H9 (cell line): ENCODE measurements around the gene RNF125. TPM values are rescaled to one million over a fixed set of nuclear protein-coding genes. Genes with fewer than 3 reads are reported as not detected.

Source experiments
- DNase-seq: peaks from one replicate; pipeline ENCODE4 v3.0.0-alpha.2; 2017
- H2AFZ ChIP-seq: one replicate; pipeline ENCODE4 v1.6.1; 2013; ENCODE audit warnings: mild to moderate bottlenecking, low read length, control low read depth, moderate library complexity
- H2AK5ac ChIP-seq: 2 replicates; pipeline ENCODE4 v1.6.1; 2013; ENCODE audit warnings: low read length, control low read depth, mixed read lengths; ENCODE audit not compliant: insufficient read length
- H2BK120ac ChIP-seq: one replicate; pipeline ENCODE4 v1.6.1; 2013; ENCODE audit warnings: low read depth, mild to moderate bottlenecking, low read length, control low read depth, inconsistent platforms; ENCODE audit not compliant: poor library complexity, severe bottlenecking
- H2BK12ac ChIP-seq: 2 replicates; pipeline ENCODE4 v1.6.1; 2013; ENCODE audit warnings: low read length, control low read depth, mixed read lengths, low read depth; ENCODE audit not compliant: insufficient read length
- H2BK15ac ChIP-seq: 2 replicates; pipeline ENCODE4 v1.6.1; 2013; ENCODE audit warnings: low read depth, low read length, control low read depth
- H2BK20ac ChIP-seq: one replicate; pipeline ENCODE4 v1.6.1; 2013; ENCODE audit warnings: low read depth, mild to moderate bottlenecking, low read length, control low read depth, inconsistent platforms; ENCODE audit not compliant: poor library complexity, severe bottlenecking
- H2BK5ac ChIP-seq: 2 replicates; pipeline ENCODE4 v1.6.1; 2013; ENCODE audit warnings: low read length, control low read depth, mixed read lengths; ENCODE audit not compliant: insufficient read length
- H3K14ac ChIP-seq: 2 replicates; pipeline ENCODE4 v1.6.1; 2013; ENCODE audit warnings: low read length, control low read depth; ENCODE audit not compliant: insufficient read depth
- H3K18ac ChIP-seq: 2 replicates; pipeline ENCODE4 v1.6.1; 2013; ENCODE audit warnings: low read depth, mild to moderate bottlenecking, mixed read lengths, low read length, control low read depth; ENCODE audit not compliant: insufficient read length
- H3K23ac ChIP-seq: 2 replicates; pipeline ENCODE4 v1.6.1; 2013; ENCODE audit warnings: low read length, control low read depth, mixed read lengths, low read depth; ENCODE audit not compliant: insufficient read length
- H3K23me2 ChIP-seq: 2 replicates; pipeline ENCODE4 v1.6.1; 2013; ENCODE audit warnings: low read depth, mild to moderate bottlenecking, mixed read lengths, low read length, control low read depth; ENCODE audit not compliant: insufficient read length, poor library complexity, severe bottlenecking
- H3K27ac ChIP-seq: 2 replicates; pipeline ENCODE4 v1.5.1; 2013; ENCODE audit warnings: low read length, control low read depth, mixed read lengths, low read depth; ENCODE audit not compliant: insufficient read length
- H3K27me3 ChIP-seq: 2 replicates; pipeline ENCODE4 v1.6.1; 2013; ENCODE audit warnings: low read length, control low read depth, inconsistent platforms; ENCODE audit not compliant: insufficient read depth
- H3K4ac ChIP-seq: 2 replicates; pipeline ENCODE4 v1.6.1; 2013; ENCODE audit warnings: low read depth, mild to moderate bottlenecking, control low read depth, inconsistent platforms, low read length, moderate library complexity
- H3K4me1 ChIP-seq: 2 replicates; pipeline ENCODE4 v1.6.1; 2013; ENCODE audit warnings: low read length, control low read depth, inconsistent platforms; ENCODE audit not compliant: insufficient read depth
- H3K4me2 ChIP-seq: 2 replicates; pipeline ENCODE4 v1.6.1; 2013; ENCODE audit warnings: low read length, control low read depth, mixed read lengths; ENCODE audit not compliant: insufficient read length, insufficient read depth
- H3K56ac ChIP-seq: 2 replicates; pipeline ENCODE4 v1.6.1; 2013; ENCODE audit warnings: low read depth, mild to moderate bottlenecking, mixed read lengths, low read length, control low read depth; ENCODE audit not compliant: insufficient read length
- H3K79me1 ChIP-seq: 2 replicates; pipeline ENCODE4 v1.6.1; 2013; ENCODE audit warnings: low read depth, mild to moderate bottlenecking, moderate library complexity, low read length, control low read depth, inconsistent platforms; ENCODE audit not compliant: insufficient read depth, poor library complexity, severe bottlenecking
- H3K79me2 ChIP-seq: 2 replicates; pipeline ENCODE4 v1.6.1; 2013; ENCODE audit warnings: low read length, control low read depth, inconsistent platforms; ENCODE audit not compliant: insufficient read depth
- H3K9ac ChIP-seq: 2 replicates; pipeline ENCODE4 v1.6.1; 2013; ENCODE audit warnings: low read length, control low read depth, mixed read lengths; ENCODE audit not compliant: insufficient read length; ENCODE audit errors: extremely low read depth
- H3K9me3 ChIP-seq: one replicate; pipeline ENCODE4 v1.6.1; 2013; ENCODE audit warnings: low read depth, low read length, inconsistent platforms; ENCODE audit not compliant: control insufficient read depth
- H3T11ph ChIP-seq: one replicate; pipeline ENCODE4 v1.6.1; 2013; ENCODE audit warnings: mild to moderate bottlenecking, low read length, control low read depth, inconsistent platforms
- H4K20me1 ChIP-seq: one replicate; pipeline ENCODE4 v1.6.1; 2013; ENCODE audit not compliant: control insufficient read depth, insufficient read length, insufficient read depth
- H4K5ac ChIP-seq: 2 replicates; pipeline ENCODE4 v1.6.1; 2013; ENCODE audit warnings: low read depth, mild to moderate bottlenecking, mixed read lengths, low read length, control low read depth; ENCODE audit not compliant: insufficient read length
- H4K8ac ChIP-seq: replicated peaks from 2 replicates; pipeline ENCODE4 v1.6.1; 2013; ENCODE audit warnings: low read length, control low read depth, mixed read lengths, low read depth; ENCODE audit not compliant: insufficient read length
- H4K91ac ChIP-seq: 2 replicates; pipeline ENCODE4 v1.6.1; 2013; ENCODE audit warnings: low read depth, mild to moderate bottlenecking, moderate library complexity, mixed read lengths, low read length, control low read depth; ENCODE audit not compliant: insufficient read length
- H3K27ac Mint-ChIP-seq, 3 experiments: 2 replicates in 2 of 3; 3 replicates in 1 of 3; pipeline ENCODE4 v1.8.0; 2020 to 2021; ENCODE audit warnings: mixed read lengths in 3 of 3, mild to moderate bottlenecking in 1 of 3, moderate library complexity in 1 of 3
- H3K27me3 Mint-ChIP-seq: 2 replicates; pipeline ENCODE4 v1.8.0; 2021; ENCODE audit warnings: low read depth, mild to moderate bottlenecking, moderate library complexity, mixed read lengths
- H3K36me3 Mint-ChIP-seq, 3 experiments: 2 replicates in 2 of 3; 3 replicates in 1 of 3; pipeline ENCODE4 v1.8.0; 2020 to 2021; ENCODE audit warnings: low read depth in 3 of 3, mixed read lengths in 3 of 3; ENCODE audit not compliant: insufficient read depth in 1 of 3
- H3K4me1 Mint-ChIP-seq, 2 experiments: 2 replicates each; pipeline ENCODE4 v1.8.0; 2020; ENCODE audit warnings: mixed read lengths in 2 of 2
- H3K4me3 Mint-ChIP-seq, 2 experiments: 2 replicates in 1 of 2; 3 replicates in 1 of 2; pipeline ENCODE4 v1.8.0; 2020 to 2021; ENCODE audit warnings: mild to moderate bottlenecking in 2 of 2, mixed read lengths in 2 of 2, moderate library complexity in 1 of 2
- H3K9me3 Mint-ChIP-seq, 2 experiments: 2 replicates in 1 of 2; 3 replicates in 1 of 2; pipeline ENCODE4 v1.8.0; 2020; ENCODE audit warnings: mild to moderate bottlenecking in 2 of 2, mixed read lengths in 2 of 2, moderate library complexity in 1 of 2
- CTCF ChIP-seq: fragments of 200-600 bp; sonication (generic); conservative IDR thresholded peaks from 3 replicates; pipeline ENCODE4 v1.8.0; 2021; ENCODE audit warnings: antibody characterized with exemption, mild to moderate bottlenecking
- WGBS: extraction: QIAGEN DNeasy Blood & Tissue Kit; methylation state at CpG from one replicate; pipeline ENCODE4 v1.1.7; 2013; ENCODE audit warnings: missing lambda C conversion rate, low lambda C conversion rate, mixed read lengths; ENCODE audit not compliant: insufficient read length; ENCODE audit errors: extremely low coverage; 5-methylcytosine and 5-hydroxymethylcytosine counted together
- total RNA-seq: library from RNA; stranded (reverse); gene quantifications from 2 replicates; pipeline ENCODE4 v1.2.1, GENCODE V29; 2021

RNF125 gene
- total RNA-seq, 1 experiment from 2014 or later = 8.3 TPM

- no peak for TF ChIP-seq CTCF
- no CpG with 5 or more reads among the region's 4 CpGs for WGBS
- no peaks in the 10 kb centered on the region for H4K20me1 ChIP-seq
Observed at GRCh38 chr18:32112826-32113225, 94.2 kb downstream of the RNF125 start.

More at GRCh38 chr18:32112826-32113225, 94.2 kb downstream of the RNF125 start:
- no peaks in the 10 kb centered on the region for H3K4me1 ChIP-seq
- no peak overlapping the region for H3K27ac ChIP-seq
- no peaks in the 10 kb centered on the region for H3K4me1 Mint-ChIP-seq
- no peak overlapping the region for H3K9ac ChIP-seq
- no peak overlapping the region for H3T11ph ChIP-seq
- no peak overlapping the region for H2AFZ ChIP-seq
- H4K91ac ChIP-seq = no peak overlapping the region
- peaks cover 13% of the 10 kb centered on the region; the same call in 1 of the 2 replicates for H3K79me2 ChIP-seq
- H3K9me3 ChIP-seq = no peaks in the 10 kb centered on the region
- H4K8ac ChIP-seq = no peak overlapping the region
- peaks cover 23 to 54% (median 53%) of the 10 kb centered on the region in 3 experiments; a peak in 6 of 7 replicates for H3K36me3 Mint-ChIP-seq
- H3K23me2 ChIP-seq = no peaks in the 10 kb centered on the region
- no peaks in the 10 kb centered on the region for H3K27me3 Mint-ChIP-seq
- no peak overlapping the region for H3K14ac ChIP-seq
- H2BK120ac ChIP-seq = no peak overlapping the region
- no peak overlapping the region; a peak in 1 of 7 replicates for H3K27ac Mint-ChIP-seq
- no peak overlapping the region for H2BK20ac ChIP-seq
- no peaks in the 10 kb centered on the region for H3K27me3 ChIP-seq
- no peak overlapping the region for H2BK5ac ChIP-seq
- H3K23ac ChIP-seq = no peak overlapping the region
- H4K5ac ChIP-seq = no peak overlapping the region
- H2BK12ac ChIP-seq = no peak overlapping the region
- no peak overlapping the region for H3K4ac ChIP-seq
- H2AK5ac ChIP-seq = no peak overlapping the region
- H2BK15ac ChIP-seq = no peak overlapping the region
- H3K9me3 Mint-ChIP-seq = no peaks in the 10 kb centered on the region
- H3K4me2 ChIP-seq = no peak overlapping the region
- H3K56ac ChIP-seq = no peak overlapping the region
- peaks cover 16% of the 10 kb centered on the region for H3K79me1 ChIP-seq
- H3K4me3 Mint-ChIP-seq = no peak overlapping the region
- no peak overlapping the region for H3K18ac ChIP-seq
- DNase-seq = no peak
